Neural cell (in vitro differentiated cells): ENCODE measurements around the gene GRIN1.

Experiments used
- CTCF ChIP-seq: fragments of 450-650 bp; IDR thresholded peaks from 2 replicates; pipeline ENCODE4 v1.5.1; 2014; ENCODE audit warnings: antibody characterized with exemption, mild to moderate bottlenecking, moderate library complexity; ENCODE audit not compliant: poor library complexity, severe bottlenecking
- MXI1 ChIP-seq: fragments of 450-650 bp; conservative IDR thresholded peaks from 2 replicates; pipeline ENCODE4 v1.6.1; 2014; ENCODE audit warnings: antibody characterized with exemption, mild to moderate bottlenecking; ENCODE audit not compliant: poor library complexity, severe bottlenecking
- POLR2AphosphoS5 ChIP-seq: IDR thresholded peaks from 2 replicates; pipeline ENCODE4 v1.6.1; 2012
- TAF1 ChIP-seq: IDR thresholded peaks from 2 replicates; pipeline ENCODE4 v1.6.1; 2012; ENCODE audit warnings: low read depth

- TF ChIP-seq POLR2AphosphoS5 (no peak), CTCF (no peak), TAF1 (no peak), MXI1 (no peak)
These were observed 41.0 kb upstream of the GRIN1 start for GRCh38 chr9:137097761-137098462.
